ENCODE data around the gene MAPK14.

MAPK14 gene

DNA sequence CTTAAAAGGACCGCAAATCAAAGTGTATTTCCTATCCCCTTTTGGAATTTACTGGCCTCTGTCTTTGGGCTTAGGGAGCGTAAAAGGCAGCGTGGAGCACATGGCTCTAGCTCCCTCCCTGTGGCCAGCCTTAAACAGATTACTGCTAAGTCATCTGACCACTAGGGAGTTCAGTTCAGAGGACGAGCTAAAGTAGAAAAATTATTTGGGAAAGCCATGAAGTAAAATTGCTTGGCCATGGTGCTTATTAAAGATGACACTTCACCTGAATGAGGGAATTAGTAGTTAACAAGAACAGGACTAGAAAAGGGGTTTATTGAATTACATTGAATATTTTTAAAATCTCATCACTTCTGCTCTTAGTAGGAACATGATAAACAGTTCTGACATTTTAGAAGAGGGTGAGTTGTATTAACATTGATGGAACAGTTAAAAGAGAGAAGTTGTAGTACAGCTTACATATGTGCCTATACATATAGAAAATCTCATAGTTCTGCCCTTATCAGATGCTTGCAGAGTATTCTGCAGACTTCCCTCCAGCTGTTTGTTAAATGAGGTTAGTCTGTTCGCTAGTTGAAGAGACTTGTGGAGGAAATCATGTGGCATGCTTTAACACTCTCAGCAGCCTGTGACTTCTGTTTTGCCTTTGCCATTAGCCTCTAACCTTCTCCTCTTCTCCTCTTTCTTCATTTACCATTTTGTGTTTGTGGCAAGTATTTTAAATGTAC, 71.5 kb downstream of the MAPK14 start:
- no peak overlapping the region for H3K4me3 Mint-ChIP-seq
- ATAC-seq (no peak), DNase-seq (no peak)
- peak overlapping the region in 1 of 2 donors; percentile 21 for H3K27ac Mint-ChIP-seq
- peaks cover 37% of the 10 kb centered on the region for H3K4me1 Mint-ChIP-seq
- no peaks in the 10 kb centered on the region for H3K9me3 Mint-ChIP-seq
- no peaks in the 10 kb centered on the region for H3K27me3 Mint-ChIP-seq

GRCh38 chr6:36099869-36100483, 72.4 kb downstream of the MAPK14 start:
- Mint-ChIP-seq H3K27me3 (no peaks in the 10 kb centered on the region), H3K9me3 (no peaks in the 10 kb centered on the region), H3K4me3 (no peak overlapping the region), H3K27ac (no peak overlapping the region), H3K4me1 (peaks cover 31% of the 10 kb centered on the region)
- ATAC-seq = peak; percentile 81
- DNase-seq = no peak

DNA sequence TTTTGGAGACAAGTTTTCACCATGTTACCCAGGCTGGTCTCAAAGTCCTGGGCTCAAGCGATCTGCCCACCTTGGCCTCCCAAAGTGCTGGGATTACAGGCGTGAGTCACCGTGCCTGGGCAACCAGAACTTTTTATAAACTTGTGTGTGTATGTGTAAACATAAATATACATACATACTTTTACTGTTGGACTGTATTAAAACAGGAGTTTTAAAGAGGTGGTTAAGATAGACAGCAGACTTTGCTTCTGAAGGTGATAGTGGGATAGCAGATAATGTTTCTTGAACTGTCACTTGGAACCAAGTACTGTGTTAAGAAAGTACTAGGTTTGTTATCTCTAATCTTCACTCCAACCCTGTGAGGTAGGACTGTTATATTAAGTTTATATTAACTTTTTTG, 74.1 kb downstream of the MAPK14 start:
- no peaks in the 10 kb centered on the region for H3K27me3 Mint-ChIP-seq
- no peak for ATAC-seq
- H3K4me3 Mint-ChIP-seq = no peak overlapping the region
- H3K4me1 Mint-ChIP-seq = peaks cover 25% of the 10 kb centered on the region
- H3K27ac Mint-ChIP-seq = no peak overlapping the region
- H3K9me3 Mint-ChIP-seq = no peaks in the 10 kb centered on the region
- DNase-seq = no peak

DNA sequence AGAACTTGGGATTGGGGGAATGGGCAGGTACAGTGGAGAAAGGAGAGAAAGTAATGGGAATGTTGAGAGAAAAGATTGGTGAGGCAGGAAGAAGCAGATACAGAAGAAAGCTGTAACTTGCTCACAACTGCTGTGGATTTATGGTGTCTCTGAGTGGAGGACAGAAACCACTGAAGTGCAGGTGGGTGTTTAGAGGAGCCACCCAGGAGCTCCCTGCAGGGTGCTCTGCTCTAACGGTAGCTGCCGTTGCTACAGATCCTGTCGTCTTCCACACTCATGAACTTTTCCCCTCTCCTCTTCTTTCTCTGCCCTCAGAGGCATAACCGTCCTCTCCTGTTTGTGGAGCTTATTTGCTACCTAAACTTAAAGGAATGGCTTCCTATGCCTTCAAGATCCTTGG, 75.2 kb downstream of the MAPK14 start:
- Mint-ChIP-seq H3K4me1 (peaks cover 29% of the 10 kb centered on the region), H3K4me3 (no peak overlapping the region)

GRCh38 chr6:36104836-36105235, 77.2 kb downstream of the MAPK14 start:
- Mint-ChIP-seq H3K4me1 (peaks cover 36% of the 10 kb centered on the region), H3K27ac (no peak overlapping the region), H3K4me3 (no peak overlapping the region), H3K27me3 (no peaks in the 10 kb centered on the region), H3K9me3 (no peaks in the 10 kb centered on the region)
- ATAC-seq (no peak), DNase-seq (no peak)

More for the DNA sequence above, 75.2 kb downstream of the MAPK14 start:
- DNase-seq (no peak), ATAC-seq (no peak)
- Mint-ChIP-seq H3K9me3 (no peaks in the 10 kb centered on the region), H3K27me3 (no peaks in the 10 kb centered on the region), H3K27ac (peak overlapping the region in 1 of 2 donors; percentile 0)

GRCh38 chr6:36109092-36109491, 81.5 kb downstream of the MAPK14 start:
- peak overlapping the region; percentile 67 to 82 for H3K27ac Mint-ChIP-seq
- H3K4me1 Mint-ChIP-seq = peaks cover 40% of the 10 kb centered on the region
- H3K9me3 Mint-ChIP-seq = no peaks in the 10 kb centered on the region
- DNase-seq = no peak
- H3K4me3 Mint-ChIP-seq = no peak overlapping the region
- ATAC-seq = peak; percentile 73
- H3K27me3 Mint-ChIP-seq = no peaks in the 10 kb centered on the region

DNA sequence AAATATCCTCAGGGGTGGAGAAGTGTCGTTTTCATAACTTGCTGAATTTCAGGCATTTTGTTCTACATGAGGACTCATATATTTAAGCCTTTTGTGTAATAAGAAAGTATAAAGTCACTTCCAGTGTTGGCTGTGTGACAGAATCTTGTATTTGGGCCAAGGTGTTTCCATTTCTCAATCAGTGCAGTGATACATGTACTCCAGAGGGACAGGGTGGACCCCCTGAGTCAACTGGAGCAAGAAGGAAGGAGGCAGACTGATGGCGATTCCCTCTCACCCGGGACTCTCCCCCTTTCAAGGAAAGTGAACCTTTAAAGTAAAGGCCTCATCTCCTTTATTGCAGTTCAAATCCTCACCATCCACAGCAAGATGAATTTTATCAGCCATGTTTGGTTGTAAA, 82.4 kb downstream of the MAPK14 start:
- DNase-seq = no peak
- Mint-ChIP-seq H3K4me1 (peaks cover 49% of the 10 kb centered on the region), H3K4me3 (no peak overlapping the region), H3K27me3 (no peaks in the 10 kb centered on the region), H3K9me3 (no peaks in the 10 kb centered on the region), H3K27ac (no peak overlapping the region)
- no peak for ATAC-seq

DNA sequence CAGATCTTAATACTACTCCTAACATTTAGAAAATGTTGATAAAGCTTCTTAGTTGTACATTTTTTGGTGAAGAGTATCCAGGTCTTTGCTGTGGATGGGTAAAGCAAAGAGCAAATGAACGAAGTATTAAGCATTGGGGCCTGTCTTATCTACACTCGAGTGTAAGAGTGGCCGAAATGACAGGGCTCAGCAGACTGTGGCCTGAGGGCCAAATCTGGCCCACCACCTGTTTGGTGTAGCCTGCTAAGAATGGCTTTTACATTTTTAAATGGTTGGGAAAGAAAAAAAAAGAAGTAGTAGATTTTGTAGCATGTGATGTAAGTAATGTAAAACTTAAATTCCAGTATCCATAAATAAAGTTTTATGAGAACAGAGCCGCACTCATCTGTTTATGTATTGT, 83.3 kb downstream of the MAPK14 start:
- H3K4me1 Mint-ChIP-seq = peaks cover 56% of the 10 kb centered on the region
- no peak for ATAC-seq

DNA sequence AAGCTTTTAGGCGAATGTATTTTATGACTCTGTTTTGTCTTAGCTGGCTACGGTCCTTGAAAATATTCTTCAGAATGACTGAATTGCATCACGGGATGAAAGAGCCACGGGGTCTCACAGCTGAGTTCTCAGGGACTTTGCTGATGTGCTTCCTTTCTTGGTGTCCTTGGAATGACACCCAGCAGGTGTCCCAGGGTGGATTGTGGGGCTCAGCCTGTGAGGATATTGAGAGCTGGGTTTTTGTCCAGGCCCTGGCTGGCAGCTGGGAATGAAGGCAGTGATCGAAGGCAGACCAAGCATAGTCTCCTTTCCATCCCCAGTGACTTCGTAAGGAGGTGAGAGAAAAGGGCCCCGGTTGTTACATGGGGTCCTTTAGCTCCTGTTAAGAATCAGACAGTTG, 83.9 kb downstream of the MAPK14 start:
- no peak overlapping the region for H3K4me3 Mint-ChIP-seq
- no peak overlapping the region for H3K27ac Mint-ChIP-seq
- H3K27me3 Mint-ChIP-seq = no peaks in the 10 kb centered on the region
- ATAC-seq (no peak), DNase-seq (no peak)
- H3K9me3 Mint-ChIP-seq = no peaks in the 10 kb centered on the region
- peaks cover 63% of the 10 kb centered on the region for H3K4me1 Mint-ChIP-seq

More for the DNA sequence above, 83.3 kb downstream of the MAPK14 start:
- H3K27me3 Mint-ChIP-seq = no peaks in the 10 kb centered on the region
- H3K4me3 Mint-ChIP-seq = no peak overlapping the region
- peak overlapping the region in 1 of 2 donors; percentile 72 for H3K27ac Mint-ChIP-seq
- H3K9me3 Mint-ChIP-seq = no peaks in the 10 kb centered on the region
- no peak for DNase-seq

- H3K4me3 Mint-ChIP-seq = no peak overlapping the region
- peaks cover 70% of the 10 kb centered on the region for H3K4me1 Mint-ChIP-seq
- H3K27me3 Mint-ChIP-seq = no peaks in the 10 kb centered on the region
- ATAC-seq (no peak), DNase-seq (no peak)
- H3K27ac Mint-ChIP-seq = no peak overlapping the region
- no peaks in the 10 kb centered on the region for H3K9me3 Mint-ChIP-seq
These were observed 85.4 kb downstream of the MAPK14 start for GRCh38 chr6:36113049-36113448.

- peaks cover 70% of the 10 kb centered on the region for H3K4me1 Mint-ChIP-seq
- DNase-seq (no peak), ATAC-seq (no peak)
- H3K4me3 Mint-ChIP-seq = no peak overlapping the region
- H3K27me3 Mint-ChIP-seq = no peaks in the 10 kb centered on the region
- no peaks in the 10 kb centered on the region for H3K9me3 Mint-ChIP-seq
- no peak overlapping the region for H3K27ac Mint-ChIP-seq
These were observed 86.1 kb downstream of the MAPK14 start for GRCh38 chr6:36113703-36114102.

GRCh38 chr6:36114798-36115408, 87.3 kb downstream of the MAPK14 start:
- no peak for ATAC-seq
- Mint-ChIP-seq H3K9me3 (no peaks in the 10 kb centered on the region), H3K27ac (peak overlapping the region; percentile 89 to 92), H3K4me1 (peaks cover 70% of the 10 kb centered on the region), H3K27me3 (no peaks in the 10 kb centered on the region), H3K4me3 (peak overlapping the region; percentile 61 to 65)
- no peak for DNase-seq

GRCh38 chr6:36115412-36115811, 87.8 kb downstream of the MAPK14 start:
- H3K27ac Mint-ChIP-seq = peak overlapping the region in 1 of 2 donors; percentile 89
- H3K27me3 Mint-ChIP-seq = no peaks in the 10 kb centered on the region
- DNase-seq (no peak), ATAC-seq (no peak)
- H3K4me3 Mint-ChIP-seq = peak overlapping the region; percentile 52 to 61
- H3K4me1 Mint-ChIP-seq = peaks cover 72% of the 10 kb centered on the region
- no peaks in the 10 kb centered on the region for H3K9me3 Mint-ChIP-seq

DNA sequence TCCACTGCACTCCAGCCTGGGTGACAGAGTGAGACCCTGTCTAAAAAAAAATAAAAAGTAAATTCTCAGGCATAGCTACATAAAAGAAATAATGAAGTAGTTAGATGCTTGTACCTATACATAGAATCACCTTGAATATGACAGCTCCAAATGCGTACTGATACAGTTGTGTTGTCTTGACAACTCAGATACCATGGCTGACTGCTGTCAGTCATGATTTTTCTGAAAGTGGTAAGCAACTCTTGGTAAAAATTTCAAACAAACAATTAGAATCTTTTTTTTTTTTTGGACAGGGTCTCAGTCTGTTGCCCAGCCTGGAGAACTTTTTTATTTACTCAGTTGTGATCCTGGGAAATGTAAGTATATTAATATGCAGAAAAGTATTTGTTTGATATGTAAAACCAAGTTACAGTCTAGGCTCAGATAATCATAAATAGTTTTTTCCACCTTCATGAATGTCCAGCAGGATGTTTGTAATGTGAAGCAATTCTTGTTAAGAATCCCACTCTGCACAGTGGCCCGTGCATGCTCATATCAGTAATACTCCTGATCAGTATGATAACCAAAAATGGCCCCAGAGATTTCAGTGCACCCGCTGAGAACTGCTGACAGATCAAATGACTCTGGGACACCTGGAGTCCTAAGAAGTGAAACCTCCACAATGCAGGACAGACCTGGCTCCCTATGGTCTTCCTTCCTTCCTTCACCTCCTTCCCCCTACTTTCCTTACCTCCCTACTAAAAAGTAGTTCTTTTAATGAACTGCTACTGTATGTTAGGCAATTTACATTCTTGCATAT, 88.7 kb downstream of the MAPK14 start:
- Mint-ChIP-seq H3K27ac (no peak overlapping the region), H3K9me3 (no peaks in the 10 kb centered on the region), H3K27me3 (no peaks in the 10 kb centered on the region), H3K4me1 (peaks cover 81% of the 10 kb centered on the region), H3K4me3 (no peak overlapping the region)
- DNase-seq (no peak), ATAC-seq (no peak)

- H3K4me1 Mint-ChIP-seq = peaks cover 83% of the 10 kb centered on the region
- DNase-seq (no peak), ATAC-seq (no peak)
- no peaks in the 10 kb centered on the region for H3K9me3 Mint-ChIP-seq
- no peaks in the 10 kb centered on the region for H3K27me3 Mint-ChIP-seq
- no peak overlapping the region for H3K4me3 Mint-ChIP-seq
- no peak overlapping the region for H3K27ac Mint-ChIP-seq
These were observed 89.3 kb downstream of the MAPK14 start for GRCh38 chr6:36116943-36117342.

Data from stimulated activated naive CD8-positive, alpha-beta T cell treated with anti-CD3 and anti-CD28 coated beads, Interleukin-15, amount 100 ng/mL, for 72 hours (primary cell).